Measurements from ENCODE around the gene TNFAIP8L1. TPM values are rescaled to one million over a fixed set of nuclear protein-coding genes. Genes with fewer than 3 reads are reported as not detected.

The TNFAIP8L1 gene
- total RNA-seq, 4 donors from 2014 or later = 3.8 to 9.5 (median 7.8) TPM

- DNase-seq = no peak
- TF ChIP-seq CTCF (IDR thresholded peaks at IDR 0.05) (no peak), POLR2A (IDR thresholded peaks at IDR 0.05) (no peak)
- Histone ChIP-seq H3K36me3 (peaks cover 34 to 37% of the 10 kb centered on the region in 2 donors), H3K27ac (no peak overlapping the region), H3K4me3 (replicated peaks in 1 of 3) (no peak overlapping the region), H3K4me1 (no peaks in the 10 kb centered on the region), H3K27me3 (no peaks in the 10 kb centered on the region), H3K9me3 (no peaks in the 10 kb centered on the region)
- intact Hi-C loops (cut with DNase I) = no loop called here
- WGBS, 2 donors = 84 to 89% methylated on average over 4 of the region's 8 CpGs
Measured at GRCh38 chr19:4656102-4656501, 16.8 kb downstream of the TNFAIP8L1 start.

DNA sequence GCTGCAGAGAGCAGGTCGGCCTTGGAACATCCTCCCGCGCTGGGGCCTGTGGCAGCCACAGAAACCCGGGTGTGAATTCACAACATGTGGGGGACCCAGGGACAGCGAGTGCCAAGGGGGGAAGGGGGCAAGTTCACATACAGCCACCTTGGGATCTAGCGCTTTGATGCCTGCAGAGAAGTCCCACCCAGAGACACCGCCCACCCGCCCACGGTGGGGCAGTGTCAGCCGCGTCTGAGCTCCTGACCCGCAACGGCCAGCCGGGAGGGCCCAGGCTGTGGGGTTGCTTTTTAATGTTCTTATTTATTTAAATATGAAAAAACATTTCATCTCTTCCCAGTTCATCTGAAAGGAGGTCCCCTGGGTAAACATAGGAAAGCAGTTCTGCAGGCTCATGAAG, 17.9 kb downstream of the TNFAIP8L1 start:
- intact Hi-C loops (cut with DNase I) = no loop called here
- Histone ChIP-seq H3K9me3 (no peaks in the 10 kb centered on the region), H3K36me3 (peaks cover 38 to 40% of the 10 kb centered on the region in 2 donors), H3K27me3 (no peaks in the 10 kb centered on the region), H3K27ac (no peak overlapping the region), H3K4me1 (no peaks in the 10 kb centered on the region), H3K4me3 (replicated peaks in 1 of 3) (no peak overlapping the region)
- no peak for TF ChIP-seq POLR2A (IDR thresholded peaks at IDR 0.05)
- no peak for TF ChIP-seq CTCF (IDR thresholded peaks at IDR 0.05)
- no peak for DNase-seq
- WGBS, 2 donors = 81 to 83% methylated on average over 11 to 12 of the region's 14 CpGs

DNA sequence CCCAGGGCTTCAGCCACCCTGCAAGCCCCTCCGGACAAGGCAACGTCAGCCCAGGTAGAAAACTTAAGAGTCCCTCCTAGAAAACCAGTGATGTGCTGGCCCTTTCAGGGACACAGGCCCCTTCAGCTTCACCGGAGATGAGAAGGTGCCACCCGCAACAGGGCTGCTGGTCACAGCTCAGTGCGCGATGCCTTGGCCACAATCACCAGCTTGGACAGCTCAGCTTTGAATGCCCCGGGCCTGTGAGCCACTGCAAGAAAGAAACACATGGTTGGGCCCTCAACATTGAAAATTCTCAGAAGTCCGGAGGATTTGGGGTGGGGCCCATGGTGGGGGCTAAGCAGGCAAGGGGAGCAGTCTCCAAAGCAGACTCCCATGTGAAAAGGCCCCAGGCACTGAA, 18.5 kb downstream of the TNFAIP8L1 start:
- no peak for DNase-seq
- TF ChIP-seq POLR2A (IDR thresholded peaks at IDR 0.05) (no peak), CTCF (IDR thresholded peaks at IDR 0.05) (no peak)
- WGBS, 2 donors = 83 to 97% methylated on average over 6 to 7 of the region's 8 CpGs
- Histone ChIP-seq H3K9me3 (no peaks in the 10 kb centered on the region), H3K4me3 (replicated peaks in 1 of 3) (no peak overlapping the region), H3K36me3 (peaks cover 42 to 44% of the 10 kb centered on the region in 2 donors), H3K27ac (no peak overlapping the region), H3K27me3 (no peaks in the 10 kb centered on the region), H3K4me1 (no peaks in the 10 kb centered on the region)
- intact Hi-C loops (cut with DNase I) = no loop called here

DNA sequence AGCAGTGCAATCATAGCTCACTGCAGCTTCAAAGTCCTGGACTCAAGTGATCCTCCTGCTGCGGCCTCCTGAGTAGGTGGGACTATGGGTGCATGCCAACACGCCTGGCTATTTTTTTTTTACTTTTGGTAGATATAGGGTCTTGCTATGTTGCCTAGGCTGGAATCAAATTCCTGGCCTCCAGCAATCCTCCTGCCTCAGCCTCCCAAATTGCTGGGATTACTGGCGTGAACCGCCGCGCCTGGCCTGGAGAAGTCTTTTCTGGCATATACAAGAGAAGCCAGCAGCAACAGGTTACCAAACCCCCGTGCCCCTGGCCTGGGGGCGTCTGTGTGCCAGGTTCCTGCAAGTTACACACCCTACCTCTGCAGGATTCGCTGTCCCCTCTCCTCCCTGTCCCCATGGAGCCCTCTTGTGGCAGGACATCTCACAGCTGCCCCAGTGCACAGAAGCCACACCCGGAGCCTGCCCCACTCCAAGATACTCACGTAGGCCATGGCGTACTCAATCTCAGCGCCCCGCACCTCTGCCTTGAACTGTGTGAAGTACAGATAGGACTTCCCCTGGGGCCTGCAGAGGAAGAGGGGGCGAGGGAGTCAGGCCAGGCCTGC, 21.0 kb downstream of the TNFAIP8L1 start:
- TF ChIP-seq POLR2A (IDR thresholded peaks at IDR 0.05) = no peak
- TF ChIP-seq CTCF (IDR thresholded peaks at IDR 0.05) = no peak
- Histone ChIP-seq H3K9me3 (no peaks in the 10 kb centered on the region), H3K36me3 (peaks cover 55% of the 10 kb centered on the region in 2 donors), H3K4me3 (replicated peaks in 1 of 3) (no peak overlapping the region), H3K27me3 (no peaks in the 10 kb centered on the region), H3K27ac (no peak overlapping the region), H3K4me1 (no peaks in the 10 kb centered on the region)
- 91% methylated on average over 9 to 15 of the region's 15 CpGs for WGBS, 2 donors
- no peak for DNase-seq
- intact Hi-C loops (cut with DNase I) = no loop called here

DNA sequence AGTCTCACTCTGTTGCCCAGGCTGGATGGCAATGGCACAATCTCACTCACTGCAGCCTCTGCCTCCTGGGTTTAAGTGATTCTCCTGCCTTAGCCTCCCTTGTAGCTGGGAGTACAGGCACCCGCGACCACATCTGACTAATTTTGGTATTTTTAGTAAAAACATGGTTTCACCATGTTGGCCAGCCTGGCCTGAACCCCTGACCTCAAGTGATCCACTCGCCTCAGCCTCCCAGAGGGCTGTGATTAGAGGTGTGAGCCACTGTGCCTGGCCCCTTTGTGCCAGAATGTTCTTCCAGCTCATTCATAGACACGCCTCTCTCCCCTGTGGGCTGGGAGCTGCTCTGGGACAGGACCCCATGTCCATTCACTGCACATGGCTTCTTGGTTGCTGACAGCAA, 21.7 kb downstream of the TNFAIP8L1 start:
- DNase-seq = no peak
- H3K36me3 ChIP-seq = peaks cover 56 to 58% of the 10 kb centered on the region in 2 donors
- 77 to 87% methylated on average over 4 of the region's 4 CpGs for WGBS, 2 donors
- H3K27ac ChIP-seq = no peak overlapping the region
- no peaks in the 10 kb centered on the region for H3K9me3 ChIP-seq
- TF ChIP-seq CTCF (IDR thresholded peaks at IDR 0.05) (no peak), POLR2A (IDR thresholded peaks at IDR 0.05) (no peak)
- H3K27me3 ChIP-seq = no peaks in the 10 kb centered on the region
- H3K4me1 ChIP-seq = no peaks in the 10 kb centered on the region
- intact Hi-C loops (cut with DNase I) = no loop called here
- H3K4me3 ChIP-seq (replicated peaks in 1 of 3) = no peak overlapping the region

Measured in thyroid gland (tissue), 4 donors.